H1 (cell line): ENCODE results near the gene SLC25A34. TPM values are rescaled to one million over a fixed set of nuclear protein-coding genes. Genes with fewer than 3 reads are reported as not detected.

Experiments
- CTCF ChIA-PET: fragments of 300-600 bp; sonication (Branson Sonifier 250); formaldehyde crosslinking; loops from one replicate; lab custom pipeline; 2021; ENCODE audit not compliant: partially characterized antibody; lab: Charles Lee
- POLR2A ChIA-PET: fragments of 300-600 bp; sonication (Branson Sonifier 250); formaldehyde crosslinking; loops from one replicate; lab custom pipeline; 2021; ENCODE audit warnings: inconsistent platforms; ENCODE audit not compliant: partially characterized antibody; lab: Charles Lee
- DNase-seq, 2 experiments: peaks; one replicate each; pipeline versions ENCODE4 v3.0.0 to v3.0.0-alpha.2; 2010 to 2022; ENCODE audit warnings: low spot score in 2 of 2, low read depth in 1 of 2, mixed read lengths in 1 of 2
- FAIRE-seq: peaks from 2 replicates; lab custom pipeline; 2011; peaks lifted over from hg19 to GRCh38; lab: Jason Lieb, UNC
- H2AFZ ChIP-seq: 2 replicates; pipeline ENCODE4 v1.8.1; 2012; ENCODE audit warnings: low read length, inconsistent platforms
- H2AK5ac ChIP-seq: 2 replicates; pipeline ENCODE4 v1.6.1; 2013; ENCODE audit warnings: low read depth, low read length
- H2BK120ac ChIP-seq: replicated peaks from 2 replicates; pipeline ENCODE3; 2013; ENCODE audit warnings: low read depth, low read length, inconsistent platforms
- H2BK12ac ChIP-seq: 2 replicates; pipeline ENCODE4 v1.6.1; 2013; ENCODE audit warnings: low read depth, low read length
- H2BK15ac ChIP-seq: 2 replicates; pipeline ENCODE4 v1.6.1; 2013; ENCODE audit warnings: low read length
- H2BK20ac ChIP-seq: 2 replicates; pipeline ENCODE4 v1.6.1; 2013; ENCODE audit warnings: low read length
- H2BK5ac ChIP-seq: 2 replicates; pipeline ENCODE4 v1.6.1; 2013; ENCODE audit warnings: low read depth, low read length
- H3K14ac ChIP-seq: 2 replicates; pipeline ENCODE4 v1.6.1; 2013; ENCODE audit warnings: inconsistent platforms; ENCODE audit not compliant: insufficient read length
- H3K18ac ChIP-seq: 2 replicates; pipeline ENCODE4 v1.6.1; 2013; ENCODE audit warnings: low read length; ENCODE audit errors: extremely low read depth
- H3K23ac ChIP-seq: 2 replicates; pipeline ENCODE4 v1.6.1; 2013; ENCODE audit warnings: inconsistent platforms; ENCODE audit not compliant: insufficient read length
- H3K23me2 ChIP-seq: 2 replicates; pipeline ENCODE4 v1.6.1; 2013; ENCODE audit warnings: low read depth, low read length
- H3K27ac ChIP-seq: 2 replicates; pipeline ENCODE4 v1.6.1; 2011; ENCODE audit warnings: low read depth, low read length, inconsistent platforms
- H3K27me3 ChIP-seq, 4 experiments: replicated peaks in 1 of 4; 1 replicate in 1 of 4; 2 replicates in 3 of 4; pipeline versions ENCODE4 v1.6.1 to v1.8.1; 2011 to 2013; ENCODE audit warnings: low read length in 3 of 4, mild to moderate bottlenecking in 3 of 4, inconsistent platforms in 2 of 4, mixed read lengths in 2 of 4, moderate library complexity in 1 of 4; ENCODE audit not compliant: control insufficient read depth in 3 of 4, insufficient read depth in 3 of 4; ENCODE audit errors: extremely low read depth in 1 of 4
- H3K36me3 ChIP-seq, 4 experiments: 2 replicates each; pipeline versions ENCODE4 v1.6.1 to v1.8.1; 2011 to 2013; ENCODE audit warnings: mild to moderate bottlenecking in 4 of 4, low read length in 3 of 4, moderate library complexity in 2 of 4, control low read depth in 1 of 4, inconsistent platforms in 1 of 4; ENCODE audit not compliant: insufficient read depth in 4 of 4, control insufficient read depth in 2 of 4
- H3K4ac ChIP-seq: replicated peaks from 2 replicates; pipeline ENCODE3; 2013; ENCODE audit warnings: low read length, low read depth, mixed read lengths, inconsistent platforms; ENCODE audit not compliant: insufficient read length
- H3K4me1 ChIP-seq, 4 experiments: replicated peaks in 1 of 4; 1 replicate in 1 of 4; 2 replicates in 3 of 4; pipeline versions ENCODE4 v1.6.1 to v1.8.1; 2011 to 2013; ENCODE audit warnings: low read length in 3 of 4, inconsistent platforms in 2 of 4, mixed read lengths in 1 of 4; ENCODE audit not compliant: insufficient read depth in 4 of 4, control insufficient read depth in 3 of 4
- H3K4me2 ChIP-seq, 2 experiments: 2 replicates each; pipeline versions ENCODE4 v1.6.1 to v1.8.1; 2011 to 2013; ENCODE audit warnings: low read depth in 2 of 2, low read length in 2 of 2, control low read depth in 1 of 2, inconsistent platforms in 1 of 2, mild to moderate bottlenecking in 1 of 2; ENCODE audit not compliant: insufficient read depth in 1 of 2
- H3K4me3 ChIP-seq, 4 experiments: fragments of 200-600, 300-600 bp in 1 of 4; sonication (generic), shearing (Covaris generic), sonication (Bioruptor Twin) in 1 of 4; 2 replicates each; pipeline versions ENCODE4 v1.5.1 to v1.8.1; 2011 to 2016; ENCODE audit warnings: low read length in 4 of 4, low read depth in 3 of 4, control low read depth in 2 of 4, inconsistent platforms in 2 of 4, mild to moderate bottlenecking in 2 of 4, mixed read lengths in 1 of 4, moderate library complexity in 1 of 4; ENCODE audit not compliant: insufficient read depth in 2 of 4; ENCODE audit errors: extremely low read depth in 1 of 4
- H3K56ac ChIP-seq: replicated peaks from 2 replicates; pipeline ENCODE3; 2013; ENCODE audit warnings: low read depth, mild to moderate bottlenecking, mixed read lengths, low read length, inconsistent platforms; ENCODE audit not compliant: insufficient read length
- H3K79me1 ChIP-seq: 2 replicates; pipeline ENCODE4 v1.6.1; 2013; ENCODE audit warnings: low read depth, low read length, control low read depth
- H3K79me2 ChIP-seq, 2 experiments: 2 replicates each; pipeline versions ENCODE4 v1.6.1 to v1.8.1; 2012 to 2013; ENCODE audit warnings: low read length in 2 of 2, mild to moderate bottlenecking in 2 of 2, inconsistent platforms in 1 of 2; ENCODE audit not compliant: insufficient read depth in 2 of 2, control insufficient read depth in 1 of 2
- H3K9ac ChIP-seq, 4 experiments: replicated peaks in 1 of 4; 1 replicate in 1 of 4; 2 replicates in 3 of 4; pipeline versions ENCODE4 v1.6.1 to v1.8.1; 2011 to 2013; ENCODE audit warnings: low read depth in 3 of 4, low read length in 3 of 4, control low read depth in 2 of 4, mild to moderate bottlenecking in 2 of 4, moderate library complexity in 2 of 4, inconsistent platforms in 1 of 4; ENCODE audit errors: extremely low read depth in 1 of 4
- H3K9me3 ChIP-seq, 2 experiments: 2 replicates each; pipeline versions ENCODE4 v1.6.1 to v1.8.1; 2012 to 2013; ENCODE audit warnings: mild to moderate bottlenecking in 2 of 2, moderate library complexity in 2 of 2, control low read depth in 1 of 2, inconsistent platforms in 1 of 2, low read depth in 1 of 2, low read length in 1 of 2, mixed read lengths in 1 of 2; ENCODE audit not compliant: insufficient read depth in 2 of 2
- H4K20me1 ChIP-seq, 2 experiments: replicated peaks in 1 of 2; 2 replicates each; pipeline versions ENCODE3 to v1.8.1; 2011 to 2013; ENCODE audit warnings: inconsistent platforms in 2 of 2, low read length in 2 of 2, mild to moderate bottlenecking in 1 of 2; ENCODE audit not compliant: insufficient read depth in 2 of 2, control insufficient read depth in 1 of 2
- H4K5ac ChIP-seq: 2 replicates; pipeline ENCODE4 v1.6.1; 2013; ENCODE audit warnings: low read length, low read depth, mixed read lengths, inconsistent platforms; ENCODE audit not compliant: insufficient read length
- H4K8ac ChIP-seq: 2 replicates; pipeline ENCODE4 v1.8.0; 2013; ENCODE audit warnings: mild to moderate bottlenecking, moderate library complexity, low read length, inconsistent platforms; ENCODE audit not compliant: insufficient read depth; ENCODE audit errors: extremely low read depth
- H4K91ac ChIP-seq: replicated peaks from 2 replicates; pipeline ENCODE3; 2013; ENCODE audit warnings: low read length, mixed read lengths, inconsistent platforms; ENCODE audit not compliant: insufficient read length
- E2F6 ChIP-seq: IDR thresholded peaks from 2 replicates; pipeline ENCODE4 v1.6.1; 2012; ENCODE audit warnings: inconsistent platforms
- EP300 ChIP-seq, 2 experiments: IDR thresholded peaks; 1 replicate in 1 of 2; 2 replicates in 1 of 2; pipeline ENCODE4 v1.6.1; 2011 to 2012; ENCODE audit warnings: low read depth in 2 of 2, low read length in 2 of 2, mild to moderate bottlenecking in 2 of 2, borderline replicate concordance in 1 of 2, inconsistent platforms in 1 of 2, moderate library complexity in 1 of 2
- FOSL1 ChIP-seq: IDR thresholded peaks from 2 replicates; pipeline ENCODE4 v1.6.1; 2011; ENCODE audit warnings: mild to moderate bottlenecking, low read depth, low read length, moderate library complexity; ENCODE audit not compliant: insufficient read depth
- NANOG ChIP-seq: IDR thresholded peaks from 2 replicates; pipeline ENCODE4 v1.6.1; 2011; ENCODE audit warnings: low read length, low read depth, mild to moderate bottlenecking, inconsistent platforms; ENCODE audit not compliant: insufficient read depth, poor library complexity, severe bottlenecking
- NRF1 ChIP-seq: IDR thresholded peaks from 2 replicates; pipeline ENCODE4 v1.6.1; 2011; ENCODE audit warnings: mild to moderate bottlenecking, low read depth, low read length, improper control_type of control experiment
- POLR2A ChIP-seq, 2 experiments: IDR thresholded peaks; 1 replicate in 1 of 2; 2 replicates in 1 of 2; pipeline ENCODE4 v1.6.1; 2011; ENCODE audit warnings: low read depth in 2 of 2, low read length in 2 of 2, mild to moderate bottlenecking in 2 of 2; ENCODE audit errors: control extremely low read depth in 1 of 2
- RXRA ChIP-seq: IDR thresholded peaks from 2 replicates; pipeline ENCODE4 v1.6.1; 2011; ENCODE audit warnings: low read depth, mild to moderate bottlenecking, low read length, moderate library complexity; ENCODE audit not compliant: insufficient read depth
- SAP30 ChIP-seq: fragments of 300-600 bp; sonication (generic); IDR thresholded peaks from 2 replicates; pipeline ENCODE4 v1.7.1; 2012; ENCODE audit warnings: low read length, moderate library complexity, mild to moderate bottlenecking, inconsistent platforms; ENCODE audit not compliant: insufficient read depth, insufficient replicate concordance
- SIN3A ChIP-seq, 2 experiments: IDR thresholded peaks in 1 of 2; conservative IDR thresholded peaks in 1 of 2; 2 replicates each; pipeline ENCODE4 v1.6.1; 2011 to 2012; ENCODE audit warnings: low read length in 2 of 2, improper control_type of control experiment in 1 of 2, low read depth in 1 of 2, mild to moderate bottlenecking in 1 of 2
- SIX5 ChIP-seq: IDR thresholded peaks from 2 replicates; pipeline ENCODE4 v1.6.1; 2011; ENCODE audit warnings: mild to moderate bottlenecking, low read depth, low read length
- SP2 ChIP-seq: IDR thresholded peaks from 2 replicates; pipeline ENCODE4 v1.6.1; 2012; ENCODE audit warnings: mild to moderate bottlenecking, low read length, inconsistent platforms
- SRF ChIP-seq: IDR thresholded peaks from 2 replicates; pipeline ENCODE4 v1.6.1; 2011; ENCODE audit warnings: mild to moderate bottlenecking, low read depth, low read length, moderate library complexity
- WGBS, 2 experiments: shearing (Covaris generic) in 1 of 2; methylation state at CpG; one replicate each; pipeline versions ENCODE4 v1.1.6 to v1.1.7; 2013 to 2015; ENCODE audit warnings: low lambda C conversion rate in 2 of 2, mixed read lengths in 2 of 2, inconsistent platforms in 1 of 2, low coverage in 1 of 2, missing lambda C conversion rate in 1 of 2; ENCODE audit not compliant: insufficient replicate concordance in 2 of 2, insufficient coverage in 1 of 2, insufficient read length in 1 of 2; ENCODE audit errors: extremely low coverage in 1 of 2, missing lambda C conversion rate in 1 of 2; 5-methylcytosine and 5-hydroxymethylcytosine counted together
- polyA plus RNA-seq, 7 experiments: library from polyadenylated mRNA; depleted of rRNA in 3 of 7; stranded (reverse) in 5 of 7; unstranded in 2 of 7; fragments of >200 nt in 5 of 7; fragments of 200-250 nt in 2 of 7; gene quantifications; 1 replicate in 5 of 7; 2 replicates in 1 of 7; 4 replicates in 1 of 7; pipeline versions ENCODE4 v1.2.1 to v1.2.3, GENCODE V29; 2011 to 2013; ENCODE audit warnings: missing spikeins in 2 of 7, mixed read lengths in 2 of 7
- total RNA-seq: library from RNA; stranded (reverse); fragmentation: NEBNext Ultra II Directional; extraction: Animal tissue kit (Norgen Biotek cat#: 25700); gene quantifications from 2 replicates; pipeline ENCODE4 v1.2.1, GENCODE V29; 2021

The SLC25A34 gene
- total and polyA plus RNA-seq, 2 of the 8 experiments (the other 6 are each of a cell fraction or from before 2014, with no cell fraction given): 0.48 to 0.62 TPM

GRCh38 chr1:15764269-15764764, 28.3 kb downstream of the SLC25A34 start:
- no peak overlapping the region for H2BK12ac ChIP-seq
- H4K20me1 ChIP-seq: peaks cover 10 to 19% of the 10 kb centered on the region in 2 experiments
- H3K4me3 ChIP-seq: no peak overlapping the region
- peaks cover 0 to 44% of the 10 kb centered on the region in 2 experiments; a peak in 2 of 4 replicates for H3K79me2 ChIP-seq
- no peak overlapping the region; the same call in 1 of the 2 replicates for H3K27ac ChIP-seq
- H3K23ac ChIP-seq: no peak overlapping the region
- H3K9me3 ChIP-seq: no peaks in the 10 kb centered on the region
- H2BK5ac ChIP-seq: no peak overlapping the region
- POLR2A ChIA-PET: interaction anchor here (0.7 to 4.9 kb wide), 7 partner anchors 11 to 40 kb away, joined by 3 to 33 read pairs (median 3); no protein-coding TSS in a partner anchor
- H3K36me3 ChIP-seq: peaks cover 13 to 49% (median 25%) of the 10 kb centered on the region in 4 experiments; a peak in 7 of 8 replicates
- H3K4me1 ChIP-seq: peaks cover 0 to 9% (median 8%) of the 10 kb centered on the region in 4 experiments; a peak in 6 of 7 replicates
- no peak overlapping the region; the same call in 1 of the 2 replicates for H4K8ac ChIP-seq
- no peak overlapping the region for H4K5ac ChIP-seq
- FAIRE-seq (no peak), DNase-seq (no peak)
- H4K91ac ChIP-seq: no peak overlapping the region
- 92% methylated on average over 10 of the region's 10 CpGs; no CpG with 5 or more reads in 1 of the 2 experiments for WGBS, 2 experiments
- no peak overlapping the region for H3K4ac ChIP-seq
- no peak overlapping the region for H2BK20ac ChIP-seq
- no peak overlapping the region for H3K56ac ChIP-seq
- no peak overlapping the region for H2BK120ac ChIP-seq
- H3K18ac ChIP-seq: no peak overlapping the region
- no peak overlapping the region for H3K9ac ChIP-seq
- no peak overlapping the region for H2BK15ac ChIP-seq
- no peak overlapping the region for H2AK5ac ChIP-seq
- H3K27me3 ChIP-seq: no peaks in the 10 kb centered on the region
- no peak overlapping the region for H2AFZ ChIP-seq
- no peak overlapping the region for H3K14ac ChIP-seq
- H3K4me2 ChIP-seq: no peak overlapping the region
- CTCF ChIA-PET: interaction anchor here (1.0 to 2.7 kb wide), 2 partner anchors 28 to 38 kb away, joined by 6 to 13 read pairs; no protein-coding TSS in a partner anchor
- peaks cover 2% of the 10 kb centered on the region; the same call in 1 of the 2 replicates for H3K23me2 ChIP-seq
- H3K79me1 ChIP-seq: peaks cover 17% of the 10 kb centered on the region
- TF ChIP-seq SP2 (no peak), SIN3A (conservative IDR thresholded peaks at IDR 0.05 in 1 of 2, IDR thresholded peaks at IDR 0.05 in 1 of 2; ENCODE audit: low read depth in 1 of 2, low read length in 2 of 2) (no peak), RXRA (no peak), NANOG (no peak), POLR2A (IDR thresholded peaks at IDR 0.05; ENCODE audit: control extremely low read depth in 1 of 2, low read depth in 2 of 2, low read length in 2 of 2) (no peak), SRF (no peak), E2F6 (no peak), EP300 (IDR thresholded peaks at IDR 0.05; ENCODE audit: borderline replicate concordance in 1 of 2, low read depth in 2 of 2, low read length in 2 of 2) (no peak), SIX5 (no peak), SAP30 (no peak), NRF1 (no peak), FOSL1 (no peak)
